ENCODE data around the gene CFAP20DC. TPM values are rescaled to one million over a fixed set of nuclear protein-coding genes. Genes with fewer than 3 reads are reported as not detected.

Gene CFAP20DC
- total and polyA plus RNA-seq, 12 donors: 0.35 to 6.0 (median 2.0) TPM

DNA sequence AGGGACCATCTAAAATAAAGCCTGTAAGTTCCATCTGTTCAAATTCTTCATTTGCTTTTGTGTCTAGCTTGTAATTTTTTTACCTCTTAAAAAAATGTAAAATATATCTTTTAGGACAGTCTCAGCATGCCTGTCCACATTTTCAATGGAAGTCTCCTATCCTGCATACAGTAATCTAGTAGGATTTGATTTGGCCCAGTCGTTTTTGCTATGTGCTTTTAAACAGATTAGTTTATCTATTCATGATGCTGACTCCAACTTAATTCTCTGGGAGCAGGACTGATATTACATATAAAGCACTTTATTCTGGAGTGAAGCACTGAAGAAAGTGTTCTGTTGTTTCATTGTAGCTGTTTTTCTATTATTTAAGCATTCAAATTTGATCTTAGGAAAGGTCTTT lies 38.9 kb upstream of the CFAP20DC start:
- no peaks in the 10 kb centered on the region for H3K4me1 ChIP-seq (replicated peaks in 1 of 2)
- H3K4me3 ChIP-seq: no peak overlapping the region
- 31 to 57% (median 39%) methylated on average over 1 of the region's 1 CpG for WGBS, 4 donors
- H3K27me3 ChIP-seq: no peaks in the 10 kb centered on the region
- no peak overlapping the region for H3K27ac ChIP-seq
- H3K36me3 ChIP-seq (replicated peaks in 1 of 2): no peaks in the 10 kb centered on the region
- intact Hi-C loops (cut with DNase I): no loop called here
- no peak for DNase-seq
- H3K9me3 ChIP-seq (replicated peaks in 1 of 3): no peaks in the 10 kb centered on the region
- no peak for TF ChIP-seq POLR2A (IDR thresholded peaks at IDR 0.05)
- TF ChIP-seq, protein P1, sequence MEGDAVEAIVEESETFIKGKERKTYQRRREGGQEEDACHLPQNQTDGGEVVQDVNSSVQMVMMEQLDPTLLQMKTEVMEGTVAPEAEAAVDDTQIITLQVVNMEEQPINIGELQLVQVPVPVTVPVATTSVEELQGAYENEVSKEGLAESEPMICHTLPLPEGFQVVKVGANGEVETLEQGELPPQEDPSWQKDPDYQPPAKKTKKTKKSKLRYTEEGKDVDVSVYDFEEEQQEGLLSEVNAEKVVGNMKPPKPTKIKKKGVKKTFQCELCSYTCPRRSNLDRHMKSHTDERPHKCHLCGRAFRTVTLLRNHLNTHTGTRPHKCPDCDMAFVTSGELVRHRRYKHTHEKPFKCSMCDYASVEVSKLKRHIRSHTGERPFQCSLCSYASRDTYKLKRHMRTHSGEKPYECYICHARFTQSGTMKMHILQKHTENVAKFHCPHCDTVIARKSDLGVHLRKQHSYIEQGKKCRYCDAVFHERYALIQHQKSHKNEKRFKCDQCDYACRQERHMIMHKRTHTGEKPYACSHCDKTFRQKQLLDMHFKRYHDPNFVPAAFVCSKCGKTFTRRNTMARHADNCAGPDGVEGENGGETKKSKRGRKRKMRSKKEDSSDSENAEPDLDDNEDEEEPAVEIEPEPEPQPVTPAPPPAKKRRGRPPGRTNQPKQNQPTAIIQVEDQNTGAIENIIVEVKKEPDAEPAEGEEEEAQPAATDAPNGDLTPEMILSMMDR (IDR thresholded peaks at IDR 0.05): no peak

DNA sequence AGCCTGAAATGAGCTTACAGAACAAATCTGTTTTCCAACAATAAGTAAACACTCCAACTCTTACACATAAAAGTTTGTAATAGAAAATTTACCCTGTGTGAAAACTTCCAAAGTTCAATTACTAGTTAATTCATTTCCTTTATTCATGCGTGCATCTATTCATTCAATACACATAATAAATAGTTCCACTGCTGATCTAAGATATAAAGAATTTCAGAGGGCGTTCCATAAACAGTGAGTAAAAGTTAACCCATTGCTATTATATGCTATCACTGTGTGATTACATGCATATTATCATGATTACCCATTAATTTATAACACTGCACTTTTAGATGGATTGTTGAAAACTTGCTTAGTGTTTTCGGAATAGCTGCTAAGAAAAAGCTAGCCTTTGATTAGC lies 36.2 kb upstream of the CFAP20DC start:
- TF ChIP-seq, protein P1 (IDR thresholded peaks at IDR 0.05): no peak
- TF ChIP-seq POLR2A (IDR thresholded peaks at IDR 0.05): no peak
- Histone ChIP-seq H3K4me1 (replicated peaks in 1 of 2) (no peaks in the 10 kb centered on the region), H3K9me3 (replicated peaks in 1 of 3) (no peaks in the 10 kb centered on the region), H3K4me3 (no peak overlapping the region), H3K27me3 (no peaks in the 10 kb centered on the region), H3K27ac (no peak overlapping the region), H3K36me3 (replicated peaks in 1 of 2) (no peaks in the 10 kb centered on the region)
- intact Hi-C loops (cut with DNase I): no loop called here
- 63 to 78% (median 68%) methylated on average over 3 of the region's 3 CpGs for WGBS, 4 donors
- no peak for DNase-seq

DNA sequence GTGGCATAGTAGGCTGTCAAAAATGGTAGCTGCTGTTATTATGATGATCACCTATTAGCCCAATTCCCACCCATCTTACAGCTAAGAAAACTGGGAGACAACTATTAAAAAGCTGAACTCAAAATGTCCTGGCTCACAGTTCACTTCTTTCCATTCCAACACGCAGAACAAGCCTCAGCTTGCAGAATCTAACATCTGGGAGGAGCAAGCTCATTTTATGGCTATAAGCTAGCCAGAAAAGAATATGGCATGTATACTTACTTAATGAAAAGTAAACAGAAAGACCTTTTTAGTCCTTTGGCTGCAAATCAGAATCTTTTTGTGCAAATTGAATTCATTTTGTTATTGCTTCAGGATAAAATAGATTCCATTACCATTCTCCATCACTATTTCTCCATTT lies 34.8 kb upstream of the CFAP20DC start:
- H3K36me3 ChIP-seq (replicated peaks in 1 of 2): no peaks in the 10 kb centered on the region
- H3K27me3 ChIP-seq: no peaks in the 10 kb centered on the region
- intact Hi-C loops (cut with DNase I): no loop called here
- no peak overlapping the region for H3K27ac ChIP-seq
- 58 to 74% (median 67%) methylated on average over 1 of the region's 1 CpG for WGBS, 4 donors
- H3K9me3 ChIP-seq (replicated peaks in 1 of 3): no peaks in the 10 kb centered on the region
- no peak for DNase-seq
- no peaks in the 10 kb centered on the region for H3K4me1 ChIP-seq (replicated peaks in 1 of 2)
- TF ChIP-seq, protein P1 (IDR thresholded peaks at IDR 0.05): no peak
- no peak for TF ChIP-seq POLR2A (IDR thresholded peaks at IDR 0.05)
- no peak overlapping the region for H3K4me3 ChIP-seq

DNA sequence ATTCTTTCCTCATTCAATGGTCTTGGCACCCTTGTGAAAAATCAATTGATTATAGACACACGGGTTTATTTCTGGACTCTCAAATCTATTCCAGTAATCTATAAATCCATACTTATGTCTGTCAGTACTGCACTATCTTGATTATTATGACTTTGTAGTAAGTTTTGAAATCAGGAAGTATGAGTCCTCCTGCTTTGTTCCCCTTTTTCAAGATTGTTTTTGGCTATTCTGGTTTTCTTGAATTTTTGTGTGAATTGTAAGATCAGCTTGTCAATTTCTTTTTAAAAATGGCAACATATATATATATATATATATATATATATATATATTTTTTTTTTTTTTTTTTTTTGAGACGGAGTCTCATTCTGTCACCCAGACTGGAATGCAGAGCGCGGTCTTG lies 32.3 kb upstream of the CFAP20DC start:
- H3K9me3 ChIP-seq (replicated peaks in 1 of 3): no peaks in the 10 kb centered on the region
- H3K4me3 ChIP-seq: no peak overlapping the region
- TF ChIP-seq, protein P1 (IDR thresholded peaks at IDR 0.05): no peak
- TF ChIP-seq POLR2A (IDR thresholded peaks at IDR 0.05): no peak
- WGBS, 4 donors: 83 to 91% (median 88%) methylated on average over 4 of the region's 4 CpGs
- DNase-seq: no peak
- H3K4me1 ChIP-seq (replicated peaks in 1 of 2): no peaks in the 10 kb centered on the region
- H3K27me3 ChIP-seq: no peaks in the 10 kb centered on the region
- H3K36me3 ChIP-seq (replicated peaks in 1 of 2): no peaks in the 10 kb centered on the region
- no peak overlapping the region for H3K27ac ChIP-seq
- intact Hi-C loops (cut with DNase I): no loop called here
